IPS-18a (cell line): Measurements from ENCODE around the gene OR5D13.

ENCODE experiments used
- H3K27ac ChIP-seq: one replicate; pipeline ENCODE4 v1.5.1; 2013; ENCODE audit warnings: low read length
- H3K27me3 ChIP-seq: one replicate; pipeline ENCODE4 v1.6.1; 2013; ENCODE audit warnings: mild to moderate bottlenecking, low read length; ENCODE audit not compliant: control insufficient read depth, insufficient read depth
- H3K36me3 ChIP-seq: one replicate; pipeline ENCODE4 v1.6.1; 2013; ENCODE audit warnings: low read depth, low read length; ENCODE audit not compliant: control insufficient read depth
- H3K4me1 ChIP-seq: one replicate; pipeline ENCODE4 v1.6.1; 2013; ENCODE audit warnings: low read depth, low read length; ENCODE audit not compliant: control insufficient read depth
- H3K4me3 ChIP-seq: one replicate; pipeline ENCODE4 v1.5.1; 2013; ENCODE audit warnings: low read length
- H3K9ac ChIP-seq: one replicate; pipeline ENCODE4 v1.6.1; 2013; ENCODE audit warnings: mild to moderate bottlenecking, low read length, moderate library complexity
- H3K9me3 ChIP-seq: one replicate; pipeline ENCODE4 v1.6.1; 2013; ENCODE audit warnings: low read depth, low read length; ENCODE audit not compliant: control insufficient read depth

OR5D13 gene

GRCh38 chr11:55773138-55773537 lies at the start of gene OR5D13:
TSS of gene OR5D13 (plus strand) at chr11:55773438. CDS start at chr11:55773438, 0 bp downstream.
- Histone ChIP-seq H3K9ac (no peak within 1 kb of the TSS), H3K27ac (no peak within 1 kb of the TSS), H3K27me3 (no peaks in the 10 kb centered on the region), H3K4me3 (no peak within 1 kb of the TSS), H3K36me3 (no peaks in the 10 kb centered on the region), H3K9me3 (peaks cover 63% of the 10 kb centered on the region), H3K4me1 (no peaks in the 10 kb centered on the region)

GRCh38 chr11:55726715-55727324 lies 46.4 kb upstream of the OR5D13 start:
- H3K4me3 ChIP-seq = no peak overlapping the region
- H3K9me3 ChIP-seq = peaks cover 82% of the 10 kb centered on the region
- no peak overlapping the region for H3K27ac ChIP-seq
- H3K4me1 ChIP-seq = no peaks in the 10 kb centered on the region
- H3K9ac ChIP-seq = no peak overlapping the region
- H3K27me3 ChIP-seq = no peaks in the 10 kb centered on the region
- H3K36me3 ChIP-seq = no peaks in the 10 kb centered on the region

- Histone ChIP-seq H3K27ac (no peak overlapping the region), H3K4me1 (no peaks in the 10 kb centered on the region), H3K4me3 (no peak overlapping the region), H3K9ac (no peak overlapping the region), H3K9me3 (peaks cover 84% of the 10 kb centered on the region), H3K36me3 (no peaks in the 10 kb centered on the region), H3K27me3 (no peaks in the 10 kb centered on the region)
Observed at GRCh38 chr11:55732936-55733335, 40.3 kb upstream of the OR5D13 start.

GRCh38 chr11:55791606-55792005 lies 18.4 kb downstream of the OR5D13 start:
- Histone ChIP-seq H3K27ac (no peak overlapping the region), H3K4me1 (no peaks in the 10 kb centered on the region), H3K9ac (no peak overlapping the region), H3K4me3 (no peak overlapping the region), H3K27me3 (no peaks in the 10 kb centered on the region), H3K36me3 (no peaks in the 10 kb centered on the region), H3K9me3 (peaks cover 85% of the 10 kb centered on the region)

- no peak overlapping the region for H3K27ac ChIP-seq
- no peak overlapping the region for H3K9ac ChIP-seq
- no peaks in the 10 kb centered on the region for H3K4me1 ChIP-seq
- no peak overlapping the region for H3K4me3 ChIP-seq
- no peaks in the 10 kb centered on the region for H3K36me3 ChIP-seq
- no peaks in the 10 kb centered on the region for H3K27me3 ChIP-seq
- peaks cover 81% of the 10 kb centered on the region for H3K9me3 ChIP-seq
Observed at GRCh38 chr11:55793321-55793720, 20.1 kb downstream of the OR5D13 start.

GRCh38 chr11:55795256-55795655 lies 22.0 kb downstream of the OR5D13 start, which contains the start of gene OR5D14:
TSS of gene OR5D14 (plus strand) at chr11:55795556. CDS start at chr11:55795556, 0 bp downstream.
- H3K27me3 ChIP-seq = no peaks in the 10 kb centered on the region
- no peak within 1 kb of the TSS for H3K4me3 ChIP-seq
- H3K27ac ChIP-seq = no peak within 1 kb of the TSS
- no peaks in the 10 kb centered on the region for H3K36me3 ChIP-seq
- no peaks in the 10 kb centered on the region for H3K4me1 ChIP-seq
- H3K9ac ChIP-seq = no peak within 1 kb of the TSS
- H3K9me3 ChIP-seq = peaks cover 86% of the 10 kb centered on the region

GRCh38 chr11:55806248-55806647 lies 33.0 kb downstream of the OR5D13 start:
- no peak overlapping the region for H3K4me3 ChIP-seq
- H3K36me3 ChIP-seq = no peaks in the 10 kb centered on the region
- peaks cover 70% of the 10 kb centered on the region for H3K9me3 ChIP-seq
- no peak overlapping the region for H3K9ac ChIP-seq
- no peaks in the 10 kb centered on the region for H3K27me3 ChIP-seq
- H3K4me1 ChIP-seq = no peaks in the 10 kb centered on the region
- no peak overlapping the region for H3K27ac ChIP-seq

GRCh38 chr11:55811067-55811466 lies 37.8 kb downstream of the OR5D13 start, which contains the start of gene OR5L1:
TSS of gene OR5L1 (plus strand) at chr11:55811367. CDS start at chr11:55811467, 100 bp downstream.
- Histone ChIP-seq H3K4me1 (no peaks in the 10 kb centered on the region), H3K9me3 (peaks cover 75% of the 10 kb centered on the region), H3K9ac (no peak within 1 kb of the TSS), H3K36me3 (no peaks in the 10 kb centered on the region), H3K4me3 (no peak within 1 kb of the TSS), H3K27me3 (no peaks in the 10 kb centered on the region), H3K27ac (no peak within 1 kb of the TSS)

- no peaks in the 10 kb centered on the region for H3K4me1 ChIP-seq
Observed at GRCh38 chr11:55819330-55819729, 46.1 kb downstream of the OR5D13 start, which contains the start of gene OR5D18. TSS of gene OR5D18 (plus strand) at chr11:55819630. CDS start at chr11:55819630, 0 bp downstream.

More at GRCh38 chr11:55819330-55819729, 46.1 kb downstream of the OR5D13 start, which contains the start of gene OR5D18:
- Histone ChIP-seq H3K27ac (no peak within 1 kb of the TSS), H3K4me3 (no peak within 1 kb of the TSS), H3K36me3 (no peaks in the 10 kb centered on the region), H3K27me3 (no peaks in the 10 kb centered on the region), H3K9ac (no peak within 1 kb of the TSS), H3K9me3 (peaks cover 69% of the 10 kb centered on the region)
